ENCODE results near the gene ARFRP1.

The ARFRP1 gene

DNA sequence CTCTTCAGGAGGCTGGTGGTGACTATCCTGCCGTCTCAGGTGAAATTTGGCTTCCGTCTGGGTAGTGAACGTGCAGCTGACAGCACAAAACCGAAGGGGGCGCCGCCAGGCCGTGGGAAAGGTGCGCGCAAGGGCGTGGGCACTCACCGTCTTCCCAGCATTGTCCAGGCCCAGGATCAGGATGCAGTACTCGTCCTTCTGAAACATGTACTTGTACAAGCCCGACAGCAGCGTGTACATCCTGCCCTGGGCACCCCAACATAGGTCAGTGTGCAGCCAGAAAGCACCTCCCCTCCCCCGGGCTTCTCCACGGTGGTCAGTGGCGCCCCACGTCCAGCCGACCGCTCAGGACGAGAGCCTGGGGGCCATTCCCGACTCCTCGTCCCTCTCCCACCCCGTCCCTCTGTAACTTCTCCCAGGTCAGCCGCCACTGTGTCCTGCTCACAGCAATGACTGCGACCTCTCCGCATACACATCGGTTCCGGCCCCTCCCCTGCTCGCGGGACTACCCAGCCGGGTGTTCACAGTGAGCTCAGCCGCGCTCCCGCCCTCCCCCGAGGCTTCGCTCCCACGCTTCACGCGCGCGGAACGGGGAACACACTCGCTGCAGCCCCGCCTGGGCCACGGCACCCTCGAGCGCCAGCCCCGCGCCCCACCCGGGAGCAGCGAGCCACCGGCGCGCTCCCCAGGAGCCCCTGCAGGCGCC is 771 bp downstream of the ARFRP1 start:
- TF ChIP-seq, protein P1, sequence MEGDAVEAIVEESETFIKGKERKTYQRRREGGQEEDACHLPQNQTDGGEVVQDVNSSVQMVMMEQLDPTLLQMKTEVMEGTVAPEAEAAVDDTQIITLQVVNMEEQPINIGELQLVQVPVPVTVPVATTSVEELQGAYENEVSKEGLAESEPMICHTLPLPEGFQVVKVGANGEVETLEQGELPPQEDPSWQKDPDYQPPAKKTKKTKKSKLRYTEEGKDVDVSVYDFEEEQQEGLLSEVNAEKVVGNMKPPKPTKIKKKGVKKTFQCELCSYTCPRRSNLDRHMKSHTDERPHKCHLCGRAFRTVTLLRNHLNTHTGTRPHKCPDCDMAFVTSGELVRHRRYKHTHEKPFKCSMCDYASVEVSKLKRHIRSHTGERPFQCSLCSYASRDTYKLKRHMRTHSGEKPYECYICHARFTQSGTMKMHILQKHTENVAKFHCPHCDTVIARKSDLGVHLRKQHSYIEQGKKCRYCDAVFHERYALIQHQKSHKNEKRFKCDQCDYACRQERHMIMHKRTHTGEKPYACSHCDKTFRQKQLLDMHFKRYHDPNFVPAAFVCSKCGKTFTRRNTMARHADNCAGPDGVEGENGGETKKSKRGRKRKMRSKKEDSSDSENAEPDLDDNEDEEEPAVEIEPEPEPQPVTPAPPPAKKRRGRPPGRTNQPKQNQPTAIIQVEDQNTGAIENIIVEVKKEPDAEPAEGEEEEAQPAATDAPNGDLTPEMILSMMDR (IDR thresholded peaks at IDR 0.05; ENCODE audit: insufficient read depth, low read depth, low read length, missing control alignments) = peak; percentile 60
- peak; percentile 77 for DNase-seq (ENCODE audit: low read depth)
- H3K4me3 ChIP-seq (ENCODE audit: low read length) = peak overlapping the region; percentile 74

DNA sequence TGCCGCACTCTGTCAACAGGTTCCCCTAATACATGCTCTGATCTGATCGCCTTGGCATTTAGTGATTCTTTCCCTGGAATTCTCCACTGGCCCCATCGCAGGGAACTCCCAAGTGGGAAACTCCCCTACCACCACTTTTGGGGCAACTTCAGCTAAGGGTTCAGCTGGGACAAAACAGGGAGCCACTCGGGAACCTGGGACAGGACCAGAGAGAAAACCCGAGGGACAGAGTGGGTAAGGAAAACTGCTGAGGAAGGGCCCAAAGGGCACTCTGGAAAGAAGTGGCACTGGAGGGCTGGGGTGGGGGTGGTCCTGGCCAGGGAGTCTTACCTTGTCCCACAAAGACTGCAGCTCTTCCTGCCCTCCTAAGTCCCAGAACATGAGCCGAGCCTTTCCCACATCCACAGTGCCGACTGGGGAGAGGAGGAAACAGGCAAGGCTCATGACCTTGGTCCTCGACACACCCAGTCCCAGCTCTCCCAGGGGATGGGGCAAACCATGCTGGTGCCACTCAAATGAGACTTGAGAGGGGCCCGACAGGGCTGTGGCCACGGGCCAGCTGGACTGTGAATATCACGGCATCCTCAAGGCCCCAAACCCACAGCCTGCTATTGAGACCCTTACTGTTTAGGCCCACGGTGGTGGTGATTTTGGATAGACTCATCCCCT is 1.6 kb downstream of the ARFRP1 start:
- peak overlapping the region; percentile 74 for H3K4me3 ChIP-seq (ENCODE audit: low read length)
- no peak for DNase-seq (ENCODE audit: low read depth)
- TF ChIP-seq, protein P1 (IDR thresholded peaks at IDR 0.05; ENCODE audit: insufficient read depth, low read depth, low read length, missing control alignments) = no peak

- no peak overlapping the region for H3K4me3 ChIP-seq (ENCODE audit: low read length)
- no peak for DNase-seq (ENCODE audit: low read depth)
- TF ChIP-seq, protein P1 (IDR thresholded peaks at IDR 0.05; ENCODE audit: insufficient read depth, low read depth, low read length, missing control alignments) = no peak
Measured at GRCh38 chr20:63705232-63706026, 2.3 kb downstream of the ARFRP1 start.

DNA sequence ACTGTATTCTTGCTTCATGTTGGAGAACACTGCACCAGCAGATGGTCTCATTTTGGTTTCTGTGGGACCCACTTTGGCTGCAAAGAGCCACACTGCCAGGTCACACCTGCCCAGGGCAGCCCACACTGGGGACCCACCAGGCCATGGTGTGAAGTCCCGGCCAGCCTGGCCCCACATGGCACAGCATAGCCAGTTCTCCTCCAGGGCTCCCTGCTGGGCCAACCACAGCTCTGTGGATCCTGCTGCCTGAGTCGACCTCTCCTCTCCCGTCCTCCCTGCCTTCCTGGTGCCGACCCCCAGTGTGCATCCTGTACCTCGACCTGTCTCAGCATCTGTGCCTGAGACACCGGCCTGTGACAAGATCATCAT is 3.0 kb downstream of the ARFRP1 start:
- DNase-seq (ENCODE audit: low read depth) = no peak
- TF ChIP-seq, protein P1 (IDR thresholded peaks at IDR 0.05; ENCODE audit: insufficient read depth, low read depth, low read length, missing control alignments) = no peak
- no peak overlapping the region for H3K4me3 ChIP-seq (ENCODE audit: low read length)

GRCh38 chr20:63703976-63704748 is 3.6 kb downstream of the ARFRP1 start:
- H3K4me3 ChIP-seq (ENCODE audit: low read length) = no peak overlapping the region
- DNase-seq (ENCODE audit: low read depth) = no peak
- TF ChIP-seq, protein P1 (IDR thresholded peaks at IDR 0.05; ENCODE audit: insufficient read depth, low read depth, low read length, missing control alignments) = no peak

- no peak overlapping the region for H3K4me3 ChIP-seq (ENCODE audit: low read length)
- DNase-seq (ENCODE audit: low read depth) = no peak
- TF ChIP-seq, protein P1 (IDR thresholded peaks at IDR 0.05; ENCODE audit: insufficient read depth, low read depth, low read length, missing control alignments) = no peak
Measured at GRCh38 chr20:63703471-63703975, 4.3 kb downstream of the ARFRP1 start.

Measured in epithelial cell of esophagus (primary cell).